Upper lobe of left lung (tissue), 4 donors: ENCODE measurements around the gene ANKRD36B.
"Not testable (repeated sequence)": the region's sequence is repeated elsewhere in the genome, so short reads cannot be mapped to it uniquely, and the experiment has no call there.

ENCODE experiments used
- CTCF ChIP-seq, 6 experiments: fragments of 450-650 bp in 4 of 6; fragments of 200-600 bp in 2 of 6; sonication (generic) in 2 of 6; IDR thresholded peaks; one replicate each; pipeline ENCODE4 v1.5.1; 2016 to 2019; ENCODE audit warnings: antibody characterized with exemption in 6 of 6
- POLR2A ChIP-seq, 4 donors: fragments of 450-650 bp; IDR thresholded peaks; one replicate each; pipeline ENCODE4 v1.5.1; 2016 to 2017; ENCODE audit warnings: antibody characterized with exemption in 4 of 4, mild to moderate bottlenecking in 2 of 4

- TF ChIP-seq CTCF, POLR2A (IDR thresholded peaks at IDR 0.05): not testable (repeated sequence)
These were observed 22.2 kb upstream of the ANKRD36B start for GRCh38 chr2:97611895-97612294.
